ENCODE data around the gene SIKE1.

GRCh38 chr1:114770989-114771388, 9.5 kb downstream of the SIKE1 start:
- TF ChIP-seq SMC3 (IDR thresholded peaks at IDR 0.05) (no peak), BHLHE40 (IDR thresholded peaks at IDR 0.05; ENCODE audit: low read depth, low read length) (no peak), USF2 (IDR thresholded peaks at IDR 0.05) (no peak), EHMT2 (IDR thresholded peaks at IDR 0.05; ENCODE audit: low read depth) (no peak), REST (IDR thresholded peaks at IDR 0.05) (no peak), CTCF (IDR thresholded peaks at IDR 0.05) (no peak), HES2 (IDR thresholded peaks at IDR 0.05) (no peak), ZNF302 (CRISPR knock-in tag; IDR thresholded peaks at IDR 0.05) (no peak), ZC3H11A (IDR thresholded peaks at IDR 0.05) (no peak), KDM1A (IDR thresholded peaks at IDR 0.05; ENCODE audit: low read depth) (no peak), RAD21 (conservative IDR thresholded peaks at IDR 0.05 in 1 of 2, IDR thresholded peaks at IDR 0.05 in 1 of 2) (no peak), POLR2A (IDR thresholded peaks at IDR 0.05; ENCODE audit: low read length) (no peak), E2F6 (IDR thresholded peaks at IDR 0.05; ENCODE audit: borderline replicate concordance, low read depth) (no peak)

Measured in A549 (cell line).